ENCODE results near the gene SELENOW.
"Not testable (repeated sequence)": the region's sequence is repeated elsewhere in the genome, so short reads cannot be mapped to it uniquely, and the experiment has no call there.

The SELENOW gene

GRCh38 chr19:47781590-47782262 lies 3.2 kb downstream of the SELENOW start:
- in situ Hi-C loops (cut with MboI; ENCODE audit: low sequenced_read_pairs) = no loop called here

- in situ Hi-C loops (cut with MboI; ENCODE audit: low sequenced_read_pairs) = no loop called here
These were observed 8.1 kb downstream of the SELENOW start for GRCh38 chr19:47786566-47786965.

DNA sequence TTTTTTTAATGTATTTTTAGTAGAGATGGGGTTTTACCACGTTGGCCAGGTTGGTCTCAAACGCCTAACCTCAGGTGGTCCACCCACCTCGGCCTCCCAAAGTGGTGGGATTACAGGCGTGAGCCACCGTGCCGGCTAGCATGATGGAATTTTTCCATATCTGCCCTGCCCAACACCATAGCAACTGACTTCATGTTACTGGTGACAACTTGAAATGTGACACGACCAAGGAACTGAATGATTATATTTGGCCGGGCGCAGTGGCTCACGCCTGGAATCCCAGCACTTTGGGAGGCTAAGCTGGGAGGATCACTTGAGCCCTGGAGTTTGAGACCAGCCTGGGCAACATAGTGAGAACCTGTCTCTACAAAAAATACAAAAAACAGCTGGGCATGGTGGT lies 8.8 kb downstream of the SELENOW start:
- in situ Hi-C loops (cut with MboI; ENCODE audit: low sequenced_read_pairs) = not testable (repeated sequence)

- in situ Hi-C loops (cut with MboI; ENCODE audit: low sequenced_read_pairs) = not testable (repeated sequence)
These were observed 11.3 kb downstream of the SELENOW start for GRCh38 chr19:47789811-47790210.

GRCh38 chr19:47790398-47790814 lies 11.9 kb downstream of the SELENOW start:
- in situ Hi-C loops (cut with MboI; ENCODE audit: low sequenced_read_pairs) = no loop called here

DNA sequence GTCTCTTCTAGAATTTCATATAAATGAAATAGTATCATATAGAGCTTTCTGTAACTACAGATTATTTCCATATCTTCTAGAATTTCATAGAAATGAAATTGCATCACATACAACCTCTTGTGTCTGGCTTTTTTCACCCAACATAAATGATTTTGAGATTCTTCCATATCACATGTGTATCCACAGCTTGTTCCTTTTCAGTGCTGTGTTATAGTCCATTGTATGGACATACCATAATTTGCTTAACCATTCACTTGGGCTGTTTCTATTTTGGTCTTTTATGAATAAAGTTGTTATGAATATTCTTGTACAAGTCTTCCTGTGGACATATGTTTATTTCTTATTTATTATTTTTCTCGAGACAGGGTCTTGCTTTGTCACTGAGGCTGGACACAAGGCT lies 14.1 kb downstream of the SELENOW start:
- in situ Hi-C loops (cut with MboI; ENCODE audit: low sequenced_read_pairs) = no loop called here

DNA sequence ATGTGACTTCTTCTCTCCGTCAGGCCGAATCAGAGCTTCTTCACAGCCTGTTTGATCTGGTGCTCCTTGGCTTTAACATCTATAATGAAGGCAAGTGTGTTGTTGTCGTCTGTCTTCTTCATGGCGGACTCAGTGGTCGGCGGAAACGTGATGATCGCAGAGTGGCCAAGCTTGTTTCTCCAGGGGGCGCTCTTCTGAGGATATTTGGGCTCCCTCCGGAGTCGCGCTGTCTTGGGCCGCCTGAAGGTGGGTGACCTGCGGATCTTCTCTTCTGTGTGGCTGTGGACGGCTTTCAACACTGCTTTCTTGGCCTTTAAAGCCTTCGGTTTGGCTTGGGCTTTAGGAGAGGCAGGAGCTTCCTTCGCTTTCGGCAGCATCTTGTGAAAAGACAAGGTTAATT lies 16.0 kb downstream of the SELENOW start:
- in situ Hi-C loops (cut with MboI; ENCODE audit: low sequenced_read_pairs) = no loop called here

DNA sequence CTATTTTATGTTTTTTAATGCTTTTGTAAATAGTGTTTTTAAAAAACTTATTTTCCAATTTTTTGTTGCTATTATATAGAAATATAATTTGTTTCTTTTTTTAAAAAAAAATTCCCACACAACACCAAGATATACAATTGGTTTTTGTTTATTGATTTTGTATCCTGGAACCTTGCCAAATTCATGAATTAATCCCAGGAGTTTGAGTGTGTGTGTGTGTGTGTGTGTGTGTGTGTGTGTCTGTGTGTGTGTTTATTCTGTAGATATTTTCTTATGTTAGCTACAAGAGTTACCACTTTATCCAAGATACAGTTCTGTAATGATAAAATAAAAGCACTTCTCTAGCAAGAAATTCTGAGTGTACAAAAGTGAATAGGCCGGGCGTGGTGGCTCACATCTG lies 18.3 kb downstream of the SELENOW start:
- in situ Hi-C loops (cut with MboI; ENCODE audit: low sequenced_read_pairs) = no loop called here

DNA sequence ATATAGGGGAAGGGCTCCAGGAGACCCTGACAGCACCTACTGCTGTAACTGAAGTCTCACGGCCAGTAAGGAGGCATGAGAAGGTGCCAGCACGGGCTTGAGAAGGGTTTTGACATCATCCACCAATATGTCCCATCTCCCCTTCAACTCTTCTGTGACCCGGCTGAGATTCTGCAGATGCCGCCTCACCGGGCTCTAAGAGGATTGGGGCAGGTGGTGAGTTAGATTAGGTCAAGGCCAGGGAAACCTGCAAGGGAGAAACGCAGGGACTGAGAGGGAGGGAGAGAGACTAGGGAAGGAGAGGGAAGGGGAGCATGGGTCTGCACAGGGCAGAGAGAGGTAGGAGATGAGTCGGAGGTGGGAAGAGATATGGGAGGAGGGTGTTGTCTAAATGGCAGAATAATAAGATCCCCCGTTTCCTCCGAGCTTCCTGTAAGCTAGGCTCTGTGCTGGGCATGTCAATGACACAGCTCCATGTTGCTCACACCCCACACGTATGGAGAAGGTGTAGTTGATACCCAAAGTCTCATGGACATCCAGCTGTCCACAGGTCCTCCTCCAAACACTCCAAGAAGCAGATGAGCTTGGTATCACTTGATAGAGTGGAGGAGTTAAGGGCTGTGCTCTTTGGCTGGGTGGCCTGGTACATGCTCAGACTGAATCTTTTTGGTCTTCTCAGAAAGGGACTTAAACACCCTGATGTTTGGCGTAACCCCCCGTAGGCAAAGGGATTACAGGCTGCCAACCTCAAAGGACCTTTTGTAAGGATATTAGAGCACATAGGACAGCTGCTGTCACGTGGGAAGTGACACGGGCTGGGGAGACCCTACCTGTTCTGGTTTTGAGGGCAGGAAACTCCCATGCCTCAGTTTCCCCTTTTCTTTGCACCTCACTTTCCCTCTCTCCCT lies 19.7 kb downstream of the SELENOW start:
- in situ Hi-C loops (cut with MboI; ENCODE audit: low sequenced_read_pairs) = no loop called here

GRCh38 chr19:47798904-47799266 lies 20.4 kb downstream of the SELENOW start:
- in situ Hi-C loops (cut with MboI; ENCODE audit: low sequenced_read_pairs) = no loop called here

DNA sequence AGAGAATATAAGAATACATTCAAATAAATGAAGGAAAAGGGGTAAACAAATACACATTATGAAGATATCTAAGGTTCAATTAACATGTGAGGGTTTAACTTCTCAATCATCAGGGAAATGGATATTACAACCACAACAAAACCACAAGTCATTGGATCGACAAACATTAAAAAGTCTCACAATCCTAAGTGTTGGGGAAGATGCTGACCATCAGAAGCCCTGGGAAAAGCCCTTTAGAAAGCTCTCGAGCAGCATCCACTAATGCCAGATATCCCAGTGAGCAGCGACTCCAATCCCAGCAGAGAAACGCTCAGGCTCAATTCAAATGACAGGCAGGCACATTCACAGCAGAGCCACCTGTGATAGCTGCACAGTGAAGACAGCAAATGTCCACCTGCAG lies 22.8 kb downstream of the SELENOW start:
- in situ Hi-C loops (cut with MboI; ENCODE audit: low sequenced_read_pairs) = no loop called here

DNA sequence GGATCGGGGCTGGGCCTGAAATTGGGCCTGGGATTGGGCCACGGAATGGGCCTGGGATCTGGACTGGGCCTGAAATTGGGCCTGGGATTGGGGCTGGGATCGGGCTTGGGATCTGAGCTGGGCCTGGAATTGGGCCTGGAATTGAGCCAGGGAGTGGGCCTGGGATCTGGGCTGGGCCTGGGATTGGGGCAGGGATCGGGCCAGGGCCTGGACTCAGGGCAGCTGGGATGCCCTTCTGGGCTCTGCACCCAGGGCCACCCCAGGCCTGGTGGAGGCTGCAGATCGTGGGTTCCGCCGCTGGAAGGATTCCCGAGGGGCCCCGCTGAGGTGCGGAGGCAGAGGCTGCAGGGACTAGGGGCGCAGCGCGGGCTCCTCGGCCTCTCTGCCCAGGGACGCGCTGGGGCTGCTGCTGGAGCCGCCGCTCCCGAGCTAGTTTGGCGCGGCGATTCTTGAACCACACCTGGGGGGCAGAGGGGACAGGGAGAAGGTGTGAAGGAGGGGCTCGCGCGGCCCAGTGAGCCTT lies 24.1 kb downstream of the SELENOW start:
- in situ Hi-C loops (cut with MboI; ENCODE audit: low sequenced_read_pairs) = no loop called here

- in situ Hi-C loops (cut with MboI; ENCODE audit: low sequenced_read_pairs) = not testable (repeated sequence)
These were observed 24.6 kb downstream of the SELENOW start for GRCh38 chr19:47803148-47803547.

DNA sequence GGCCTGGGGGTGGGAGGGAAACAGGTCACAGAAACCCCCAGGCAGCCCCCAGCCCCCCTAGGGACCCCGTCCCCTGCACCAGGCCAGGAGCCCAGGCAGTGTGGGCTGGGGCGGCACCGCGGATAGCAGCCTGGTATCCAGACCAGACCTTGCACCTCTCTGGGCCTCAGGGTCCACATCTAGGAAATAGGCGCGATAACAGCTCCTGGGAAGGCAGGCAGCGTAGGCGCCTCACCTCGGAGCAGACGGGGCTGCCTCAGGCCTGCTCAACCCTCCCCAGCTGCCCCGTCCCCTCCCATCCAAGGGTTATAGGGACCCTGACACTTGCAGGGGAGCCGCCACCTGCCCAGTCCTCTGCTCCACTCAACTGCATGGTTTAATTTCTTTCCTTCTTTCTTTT lies 25.2 kb downstream of the SELENOW start:
- in situ Hi-C loops (cut with MboI; ENCODE audit: low sequenced_read_pairs) = not testable (repeated sequence)

DNA sequence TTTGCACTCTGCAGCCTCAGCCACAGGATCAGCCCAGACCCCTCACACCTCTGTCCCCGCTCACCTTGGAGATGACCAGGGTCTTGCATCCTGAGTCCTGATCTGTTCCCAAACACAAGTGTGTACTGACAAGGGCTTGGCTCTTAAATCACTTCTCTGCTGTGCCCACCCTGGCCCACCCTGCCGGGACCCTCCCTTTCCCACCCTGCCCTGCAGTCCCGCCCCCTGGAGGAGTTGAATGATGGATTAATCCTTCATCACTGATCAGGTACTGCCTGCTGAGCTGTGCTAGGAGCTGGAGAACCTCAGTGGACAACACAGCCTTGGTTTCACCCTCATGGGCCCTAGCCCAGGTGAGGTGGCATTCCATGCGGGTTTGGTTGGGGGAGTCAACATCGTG lies 25.9 kb downstream of the SELENOW start, which contains the start of gene TPRX1:
Gene TPRX1 (minus strand): TSS at position 101 of the 400 bp plus-strand sequence. CDS start 12 bp downstream, at position 89.
- in situ Hi-C loops (cut with MboI; ENCODE audit: low sequenced_read_pairs) = not testable (repeated sequence)

DNA sequence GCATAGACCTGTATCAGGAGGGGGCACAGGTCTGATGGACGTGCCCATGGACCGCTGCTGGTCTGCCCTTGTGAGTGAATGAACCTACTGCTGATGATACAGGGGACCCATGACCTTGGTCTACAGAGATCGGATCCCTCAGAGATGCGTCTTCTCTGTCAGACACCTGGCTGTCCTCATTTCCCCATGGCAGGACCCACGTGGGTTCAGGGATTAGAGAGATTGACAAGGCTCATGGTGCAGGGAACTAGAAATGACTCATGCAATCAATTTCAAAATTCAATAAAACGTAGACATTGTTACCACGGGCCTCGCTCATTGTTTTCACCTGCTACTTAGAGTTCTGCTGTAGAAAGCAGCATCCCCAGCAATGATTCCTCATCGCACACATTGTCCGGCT lies 26.8 kb downstream of the SELENOW start:
- in situ Hi-C loops (cut with MboI; ENCODE audit: low sequenced_read_pairs) = no loop called here

GRCh38 chr19:47806435-47806834 lies 27.9 kb downstream of the SELENOW start:
- in situ Hi-C loops (cut with MboI; ENCODE audit: low sequenced_read_pairs) = no loop called here

DNA sequence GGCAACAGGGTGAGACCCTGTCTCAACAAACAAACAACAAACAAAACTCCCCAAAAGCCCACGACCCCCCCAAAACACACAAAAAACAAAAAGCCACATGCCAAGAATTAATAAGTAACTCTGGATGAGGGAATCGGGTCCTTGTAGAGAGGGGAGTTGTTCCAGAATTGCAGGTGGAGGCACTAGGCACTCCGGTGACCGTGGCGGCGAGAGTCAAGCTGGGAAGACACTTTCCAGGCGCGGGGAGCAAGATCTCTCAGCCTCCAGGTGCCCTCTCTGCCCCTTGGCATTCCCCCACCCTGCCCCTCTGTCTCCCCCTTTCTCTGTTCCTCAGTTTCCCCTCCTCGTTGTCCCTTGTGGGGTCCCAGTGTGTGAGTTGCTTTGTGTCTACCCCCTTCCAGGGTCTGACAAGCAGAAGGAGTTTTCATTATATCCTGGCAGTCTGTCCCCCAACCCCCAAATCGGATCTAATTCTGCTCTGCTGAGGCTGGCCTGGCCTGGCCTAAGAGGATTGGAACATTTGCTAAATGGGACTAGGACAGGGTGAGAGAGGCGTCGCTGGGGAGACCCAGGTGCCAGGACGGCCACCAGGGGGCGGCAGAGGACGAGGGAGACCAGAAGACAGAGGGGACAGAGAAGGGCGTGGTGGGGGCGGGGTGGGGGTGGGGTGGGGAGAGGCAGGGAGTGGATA lies 34.9 kb downstream of the SELENOW start:
- in situ Hi-C loops (cut with MboI; ENCODE audit: low sequenced_read_pairs) = no loop called here

GRCh38 chr19:47813995-47814328 lies 35.5 kb downstream of the SELENOW start:
- in situ Hi-C loops (cut with MboI; ENCODE audit: low sequenced_read_pairs) = no loop called here

- in situ Hi-C loops (cut with MboI; ENCODE audit: low sequenced_read_pairs) = not testable (repeated sequence)
These were observed 37.8 kb downstream of the SELENOW start for GRCh38 chr19:47816270-47816669.

DNA sequence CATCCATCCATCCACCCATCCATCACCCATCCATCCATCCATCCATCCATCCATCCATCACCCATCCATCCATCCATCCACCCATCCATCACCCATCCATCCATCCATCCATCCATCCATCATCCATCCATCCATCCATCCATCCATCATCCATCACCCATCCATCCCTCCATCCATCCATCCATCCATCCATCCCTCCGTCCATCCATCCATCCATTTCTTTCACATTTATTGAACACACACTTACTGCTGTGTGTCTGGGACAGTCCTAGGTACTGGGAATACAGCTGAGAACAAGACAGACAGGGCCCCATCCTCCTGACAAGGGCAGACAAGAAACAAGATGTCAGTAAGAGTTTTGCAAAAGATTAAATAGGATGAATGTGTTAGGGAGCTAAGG lies 39.7 kb downstream of the SELENOW start:
- in situ Hi-C loops (cut with MboI; ENCODE audit: low sequenced_read_pairs) = not testable (repeated sequence)
